Stimulated activated CD8-positive, alpha-beta memory T cell treated with anti-CD3 and anti-CD28 coated beads, Interleukin-15, amount 100 ng/mL, for 24 hours (primary cell): ENCODE results near the gene RFTN1.

Source experiments
- DNase-seq: peaks from one replicate; pipeline ENCODE4 v3.0.0-alpha.2; 2020; ENCODE audit warnings: low read depth

The RFTN1 gene

GRCh38 chr3:16377196-16377595 is 136.3 kb downstream of the RFTN1 start:
- DNase-seq, result no peak

GRCh38 chr3:16375891-16376290 is 137.6 kb downstream of the RFTN1 start:
- DNase-seq, result no peak

GRCh38 chr3:16374935-16375245 is 138.6 kb downstream of the RFTN1 start:
- no peak for DNase-seq

- DNase-seq, result no peak
Measured at GRCh38 chr3:16374047-16374934, 139.2 kb downstream of the RFTN1 start.

GRCh38 chr3:16373341-16373946 is 140.1 kb downstream of the RFTN1 start:
- no peak for DNase-seq

- DNase-seq, result no peak
Measured at GRCh38 chr3:16372362-16373292, 140.9 kb downstream of the RFTN1 start.

- no peak for DNase-seq
Measured at GRCh38 chr3:16370872-16371740, 142.4 kb downstream of the RFTN1 start.

- DNase-seq, result no peak
Measured at GRCh38 chr3:16370503-16370871, 143.0 kb downstream of the RFTN1 start.

- DNase-seq, result no peak
Measured at GRCh38 chr3:16369885-16370284, 143.6 kb downstream of the RFTN1 start.

GRCh38 chr3:16369276-16369675 is 144.2 kb downstream of the RFTN1 start:
- no peak for DNase-seq

- no peak for DNase-seq
Measured at GRCh38 chr3:16366581-16366980, 146.9 kb downstream of the RFTN1 start.

GRCh38 chr3:16365491-16366128 is 147.9 kb downstream of the RFTN1 start:
- DNase-seq, result no peak

GRCh38 chr3:16364963-16365362 is 148.5 kb downstream of the RFTN1 start:
- DNase-seq, result no peak

GRCh38 chr3:16364323-16364722 is 149.2 kb downstream of the RFTN1 start:
- no peak for DNase-seq

GRCh38 chr3:16363636-16364035 is 149.9 kb downstream of the RFTN1 start:
- no peak for DNase-seq

GRCh38 chr3:16362770-16363169 is 150.7 kb downstream of the RFTN1 start:
- DNase-seq, result no peak

GRCh38 chr3:16361087-16361486 is 152.4 kb downstream of the RFTN1 start:
- DNase-seq, result no peak

- DNase-seq, result no peak
Measured at GRCh38 chr3:16359331-16359730, 154.2 kb downstream of the RFTN1 start.

GRCh38 chr3:16358336-16358735 is 155.2 kb downstream of the RFTN1 start:
- DNase-seq, result no peak

- no peak for DNase-seq
Measured at GRCh38 chr3:16357186-16358121, 156.0 kb downstream of the RFTN1 start.
